HL-60 (cell line): ENCODE measurements around the gene TSC22D1.

Source experiments
- DNase-seq, 2 experiments: peaks; one replicate each; pipeline ENCODE4 v3.0.0-alpha.2; 2010 to 2020; ENCODE audit warnings: low read depth in 1 of 2, low spot score in 1 of 2
- H3K27ac ChIP-seq: fragments of 250-450 bp; sonication (Bioruptor Pico); replicated peaks from 2 replicates; pipeline ENCODE4 v1.5.1; 2020; ENCODE audit warnings: mild to moderate bottlenecking, moderate library complexity
- H3K27me3 ChIP-seq: fragments of 250-450 bp; sonication (Bioruptor Pico); 2 replicates; pipeline ENCODE4 v1.5.1; 2021; ENCODE audit warnings: mild to moderate bottlenecking, moderate library complexity; ENCODE audit not compliant: insufficient read depth, poor library complexity, severe bottlenecking
- H3K4me3 ChIP-seq: replicated peaks from 2 replicates; pipeline ENCODE4 v1.5.1; 2011; ENCODE audit warnings: mild to moderate bottlenecking, control low read depth, low read length; ENCODE audit not compliant: insufficient read depth
- CTCF ChIP-seq: IDR thresholded peaks from one replicate; pipeline ENCODE4 v1.5.1; 2011; ENCODE audit warnings: low read length, control low read depth, inconsistent platforms; ENCODE audit not compliant: insufficient read depth
- GABPA ChIP-seq: IDR thresholded peaks from 2 replicates; pipeline ENCODE4 v1.6.1; 2012; ENCODE audit warnings: low read depth
- POLR2AphosphoS5 ChIP-seq: IDR thresholded peaks from 2 replicates; pipeline ENCODE4 v1.6.1; 2012; ENCODE audit warnings: low read depth
- REST ChIP-seq: IDR thresholded peaks from 2 replicates; pipeline ENCODE4 v1.6.1; 2012; ENCODE audit warnings: low read depth; ENCODE audit not compliant: insufficient replicate concordance
- SPI1 ChIP-seq: IDR thresholded peaks from 2 replicates; pipeline ENCODE4 v1.6.1; 2012; ENCODE audit warnings: low read depth, mild to moderate bottlenecking, borderline replicate concordance

The TSC22D1 gene

GRCh38 chr13:44425041-44425814, 150.9 kb downstream of the TSC22D1 start:
- no peak overlapping the region for H3K27ac ChIP-seq
- TF ChIP-seq REST, result no peak
- no peak for TF ChIP-seq POLR2AphosphoS5
- TF ChIP-seq CTCF, result no peak
- no peak for TF ChIP-seq SPI1
- no peak for DNase-seq
- H3K4me3 ChIP-seq, result no peak overlapping the region
- H3K27me3 ChIP-seq, result no peaks in the 10 kb centered on the region

DNA sequence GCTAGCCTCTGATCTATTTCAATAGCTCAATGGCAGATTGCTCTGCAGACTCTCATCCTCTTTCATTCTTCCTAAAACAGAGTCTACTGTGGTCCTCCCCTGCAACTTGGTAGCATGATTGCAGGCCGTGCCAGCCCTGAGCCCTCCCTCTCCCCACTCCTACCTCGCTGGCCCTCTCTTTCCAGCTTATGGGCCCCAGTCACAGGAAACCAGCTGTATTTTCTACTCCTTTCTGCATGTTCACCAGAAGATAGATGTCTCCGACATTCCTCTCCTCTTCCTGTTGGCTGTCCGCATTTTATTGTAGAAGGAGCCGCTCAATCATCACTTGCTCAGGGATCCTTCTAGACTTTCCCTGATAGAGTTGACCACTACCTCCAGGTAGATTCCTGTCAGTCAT, 152.3 kb downstream of the TSC22D1 start:
- DNase-seq, result no peak
- Histone ChIP-seq H3K4me3 (no peak overlapping the region), H3K27ac (no peak overlapping the region), H3K27me3 (no peaks in the 10 kb centered on the region)
- no peak for TF ChIP-seq CTCF
- TF ChIP-seq POLR2AphosphoS5, result no peak
- TF ChIP-seq GABPA, result no peak
- TF ChIP-seq SPI1, result no peak
- no peak for TF ChIP-seq REST

GRCh38 chr13:44422755-44423643, 153.1 kb downstream of the TSC22D1 start:
- no peak overlapping the region for H3K4me3 ChIP-seq
- no peak overlapping the region for H3K27ac ChIP-seq
- H3K27me3 ChIP-seq, result no peaks in the 10 kb centered on the region
- TF ChIP-seq POLR2AphosphoS5, result no peak
- no peak for TF ChIP-seq GABPA
- TF ChIP-seq CTCF, result no peak
- TF ChIP-seq REST, result no peak
- no peak for TF ChIP-seq SPI1
- DNase-seq, result no peak
